Activated CD4-positive, CD25-positive, alpha-beta regulatory T cell treated with anti-CD3 and anti-CD28 coated beads, Interleukin-2, amount 50 U/mL, for 72 hours (primary cell): ENCODE measurements around the gene MFSD1.
"Not testable (repeated sequence)": the region's sequence is repeated elsewhere in the genome, so short reads cannot be mapped to it uniquely, and the experiment has no call there.

Experiments
- DNase-seq: peaks from one replicate; pipeline ENCODE4 v3.0.0; 2021

MFSD1 gene

DNA sequence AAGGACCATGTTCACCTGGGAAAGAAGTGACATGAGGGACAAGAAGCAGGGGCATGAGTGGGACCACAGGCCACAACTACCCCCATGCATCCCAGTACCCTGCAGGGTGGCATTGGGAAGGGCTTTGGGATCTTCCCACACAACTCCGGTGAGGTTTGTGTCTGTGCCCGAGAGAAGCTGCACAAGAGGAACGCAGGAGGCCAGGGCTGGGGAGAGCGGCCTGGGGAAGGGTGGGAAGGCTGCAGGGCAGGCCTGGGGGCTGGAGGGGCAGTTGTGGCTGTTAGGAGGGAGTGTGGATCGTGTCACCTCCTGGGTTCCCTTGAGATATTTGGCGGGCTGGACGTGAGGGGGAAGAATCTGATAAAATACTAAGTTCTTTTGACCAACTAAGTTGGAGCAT, 25.3 kb upstream of the MFSD1 start:
- no peak for DNase-seq

DNA sequence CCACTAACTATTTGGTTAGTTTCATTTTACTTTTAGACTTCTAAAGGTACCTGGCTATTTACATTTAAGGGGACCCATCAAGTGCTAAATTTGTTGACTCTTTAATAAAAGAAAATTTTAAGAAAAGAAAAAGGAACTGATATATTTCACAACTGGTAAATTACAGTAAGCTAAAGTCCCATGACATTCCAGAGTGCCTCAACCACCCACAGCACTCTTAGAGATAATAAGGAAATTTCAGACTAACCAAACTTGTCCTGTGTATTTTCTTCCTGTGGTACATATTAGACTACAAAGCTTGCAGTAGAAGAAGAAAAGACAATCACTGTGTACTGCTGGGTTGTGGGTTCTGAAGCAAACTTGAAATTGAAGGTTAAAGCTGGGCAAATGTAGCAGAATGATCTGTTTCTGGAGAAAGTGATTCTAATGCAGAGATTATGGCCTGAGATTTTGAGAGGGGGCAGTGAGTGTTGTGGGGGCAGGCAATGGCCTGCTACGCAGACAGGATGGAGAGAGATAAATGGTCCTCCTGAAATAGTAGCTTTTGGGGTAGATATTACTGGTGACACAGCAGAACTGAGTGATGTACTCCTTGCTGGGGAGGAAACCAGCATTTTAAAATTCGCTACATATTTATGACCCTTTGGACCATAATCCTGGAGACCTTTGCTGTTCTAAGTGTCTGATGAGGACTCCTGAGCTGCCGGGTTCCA, 24.5 kb upstream of the MFSD1 start:
- DNase-seq: no peak

DNA sequence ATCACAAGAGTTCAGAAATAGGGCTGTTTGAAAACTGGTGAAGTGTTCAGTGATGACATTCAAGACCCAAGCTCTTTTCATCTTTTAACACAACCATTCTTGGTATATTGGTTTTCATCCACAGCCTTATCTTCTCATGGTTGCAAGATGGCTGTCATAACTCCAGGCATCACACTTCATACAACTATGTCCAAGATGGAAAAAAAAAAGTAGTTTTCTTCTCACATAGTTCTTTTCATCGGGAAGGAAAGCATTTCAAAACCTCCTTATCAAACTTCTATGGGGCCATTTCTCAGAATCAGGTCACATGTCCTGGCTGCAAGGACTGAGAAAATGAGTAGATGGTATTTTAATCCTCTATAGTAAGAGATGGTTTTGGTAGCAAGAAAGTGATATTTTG, 21.1 kb upstream of the MFSD1 start:
- no peak for DNase-seq

DNA sequence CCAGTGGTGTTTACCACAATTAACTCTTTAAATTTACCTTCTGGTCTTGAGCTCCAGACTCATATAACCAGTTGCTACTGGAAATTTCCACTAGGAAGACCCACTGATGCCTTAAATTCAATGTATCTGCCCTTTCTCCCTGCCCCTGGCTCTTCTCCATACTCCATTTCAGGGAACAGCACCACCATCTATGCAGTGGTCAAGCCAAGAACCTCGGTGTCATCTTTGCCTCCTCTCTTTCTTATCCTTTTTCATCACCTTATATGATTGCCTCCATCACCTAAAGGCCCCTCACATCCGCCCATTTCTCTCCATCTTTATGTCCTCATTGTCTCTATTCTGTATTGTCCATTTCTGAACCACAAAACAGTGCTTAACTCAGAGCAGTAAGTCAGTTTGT, 20.7 kb upstream of the MFSD1 start:
- no peak for DNase-seq

DNA sequence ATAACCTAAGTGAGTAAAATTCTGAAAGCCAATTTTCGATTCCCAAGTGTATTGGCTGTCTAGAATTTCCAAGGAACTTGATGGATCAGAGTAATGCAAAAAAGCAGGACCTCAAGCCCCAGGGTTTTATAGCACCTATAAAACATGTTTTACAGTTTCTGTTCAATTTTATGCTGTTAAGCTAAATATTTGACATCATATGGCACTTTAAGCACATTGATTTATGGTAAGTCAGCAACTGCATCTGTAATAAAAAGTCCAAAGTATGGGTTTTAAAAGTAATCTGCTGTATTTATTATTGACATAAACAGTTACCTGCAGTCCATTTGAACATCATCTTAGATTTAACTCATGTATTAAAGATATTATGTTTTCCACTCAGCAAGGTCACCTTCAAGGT, 20.0 kb upstream of the MFSD1 start:
- DNase-seq: no peak

DNA sequence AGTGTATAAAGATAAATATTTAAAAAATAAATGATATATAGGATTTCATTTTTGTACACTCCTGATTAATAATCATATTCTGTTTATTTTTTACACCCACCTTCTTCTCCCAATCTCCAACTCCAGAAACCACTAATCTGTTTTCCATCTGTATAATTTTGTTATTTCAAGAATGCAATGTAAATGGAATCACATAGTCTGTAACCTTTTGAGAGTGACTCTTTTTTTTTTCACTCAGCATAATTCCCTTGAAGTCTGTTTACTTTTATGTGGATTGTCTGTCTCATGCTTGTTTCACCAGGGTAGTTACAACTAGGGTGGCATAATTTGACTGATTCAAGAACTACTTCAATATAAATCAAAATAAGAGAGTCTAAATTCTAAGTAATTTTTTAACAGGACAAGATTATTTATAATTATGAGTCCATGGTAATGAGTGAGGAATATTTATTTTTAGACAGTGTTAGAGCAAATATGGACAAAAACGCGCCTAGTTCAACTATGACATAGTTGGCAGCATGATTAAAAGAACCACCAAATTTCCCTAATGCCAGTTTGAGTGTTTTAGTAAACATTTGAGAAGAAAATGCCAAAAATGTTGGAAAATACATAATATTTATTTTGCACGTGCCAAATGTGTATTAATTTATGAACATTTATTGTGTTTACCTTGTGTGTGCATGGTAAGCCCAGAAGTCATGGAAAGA, 19.4 kb upstream of the MFSD1 start:
- DNase-seq: no peak

DNA sequence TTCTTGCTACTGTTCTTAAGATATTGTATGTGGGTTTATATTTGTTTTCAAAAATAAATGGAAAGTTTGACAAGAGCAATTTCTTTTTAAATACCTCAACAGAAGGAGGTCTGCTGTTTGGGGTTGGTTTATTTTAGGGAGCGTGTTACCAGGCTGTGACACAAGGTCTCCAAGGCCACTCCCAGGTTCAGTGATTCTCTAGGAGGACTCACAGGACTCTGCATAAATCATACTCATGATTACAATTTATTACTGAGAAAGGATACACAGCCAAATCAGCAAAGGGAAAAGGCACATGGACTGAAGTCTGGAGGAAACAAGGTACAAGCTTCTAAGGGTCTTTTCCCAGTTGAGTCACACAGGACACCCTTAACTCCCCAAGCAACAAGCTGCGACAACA, 18.8 kb upstream of the MFSD1 start:
- DNase-seq: no peak

DNA sequence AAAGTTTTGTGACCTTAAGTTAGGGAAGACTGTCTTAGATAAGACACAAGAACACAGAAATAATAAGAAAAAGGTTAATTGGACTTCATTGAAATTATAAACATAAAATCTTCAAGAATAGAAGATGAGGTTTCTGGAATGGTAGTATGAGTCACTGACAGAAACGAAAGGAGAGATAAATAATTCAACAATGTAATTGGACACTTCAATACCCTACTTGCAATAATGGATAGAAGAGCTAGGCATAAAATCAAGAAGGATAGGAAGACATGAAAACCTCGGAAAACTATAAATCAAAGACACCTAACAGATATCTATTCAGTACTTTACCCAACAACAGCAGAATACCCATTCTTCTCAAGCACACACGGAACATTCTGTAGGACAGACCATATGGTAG, 15.9 kb upstream of the MFSD1 start:
- DNase-seq: no peak

DNA sequence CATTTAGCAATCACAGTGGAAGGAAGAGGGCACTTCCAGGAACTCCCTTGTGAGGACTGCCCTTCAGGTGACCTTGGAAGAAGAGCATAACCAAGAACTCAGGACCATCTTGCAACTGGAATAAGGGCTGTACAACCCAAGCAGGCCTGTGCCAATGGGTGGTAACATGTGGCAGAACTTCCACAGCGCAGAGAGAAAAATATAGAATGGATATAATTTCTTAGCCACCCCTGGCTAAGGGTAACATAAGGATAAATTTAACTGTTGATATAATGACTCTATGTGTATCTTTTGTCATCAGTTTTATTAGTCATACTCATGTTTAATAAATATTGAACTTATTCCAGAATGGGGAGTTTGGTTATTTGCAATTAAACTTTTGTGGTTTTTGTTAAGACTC, 13.4 kb upstream of the MFSD1 start:
- no peak for DNase-seq

DNA sequence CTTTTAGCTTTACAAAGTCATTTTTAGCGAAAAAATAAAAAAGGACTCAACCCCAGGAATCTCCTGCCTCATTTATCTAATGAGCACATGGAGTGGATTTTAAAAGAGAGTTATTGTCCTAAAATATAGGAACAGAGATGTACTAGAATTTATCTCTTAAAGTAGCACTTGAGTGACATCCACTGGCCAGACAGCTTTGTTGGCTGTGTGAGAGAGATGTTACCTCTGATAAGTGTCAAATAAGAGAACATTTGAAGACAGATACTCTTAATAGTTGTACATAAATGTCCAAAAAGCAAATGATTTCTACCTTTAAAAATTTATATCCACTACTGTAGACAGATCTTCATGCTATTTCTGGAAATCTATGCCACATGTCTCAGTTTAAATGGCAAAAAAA, 12.3 kb upstream of the MFSD1 start:
- no peak for DNase-seq

DNA sequence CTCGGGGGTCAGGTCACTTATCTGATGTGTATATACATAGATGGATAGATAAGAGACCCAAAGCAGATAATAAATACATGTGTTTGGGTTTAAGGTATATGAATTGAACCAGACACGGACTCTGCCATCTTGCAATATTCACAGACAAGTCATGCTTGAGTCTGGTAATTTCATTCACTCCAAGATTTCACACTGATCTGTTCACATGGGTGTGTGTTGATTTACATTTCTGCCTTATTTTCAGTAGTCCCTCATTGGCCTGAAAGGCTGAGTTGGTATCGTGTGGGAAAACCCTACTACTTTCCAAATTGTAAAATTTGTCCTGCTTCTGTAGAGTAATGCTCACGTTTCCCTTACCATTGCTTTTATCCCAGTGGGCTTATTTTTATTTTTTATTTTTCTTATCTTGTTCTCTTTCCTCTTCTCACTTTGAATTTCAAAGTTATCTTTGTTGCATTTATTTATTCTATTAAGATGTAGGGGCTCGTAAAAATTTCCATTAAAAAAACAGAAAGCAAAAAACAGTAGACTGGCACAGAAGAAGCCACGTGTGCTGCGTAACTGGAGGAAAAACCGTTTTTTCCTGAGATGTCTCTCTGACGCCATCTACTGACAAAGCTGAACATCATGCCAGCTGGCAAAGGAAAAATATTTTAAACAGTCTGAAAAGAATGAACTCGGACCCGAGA, 10.8 kb upstream of the MFSD1 start:
- DNase-seq: no peak

DNA sequence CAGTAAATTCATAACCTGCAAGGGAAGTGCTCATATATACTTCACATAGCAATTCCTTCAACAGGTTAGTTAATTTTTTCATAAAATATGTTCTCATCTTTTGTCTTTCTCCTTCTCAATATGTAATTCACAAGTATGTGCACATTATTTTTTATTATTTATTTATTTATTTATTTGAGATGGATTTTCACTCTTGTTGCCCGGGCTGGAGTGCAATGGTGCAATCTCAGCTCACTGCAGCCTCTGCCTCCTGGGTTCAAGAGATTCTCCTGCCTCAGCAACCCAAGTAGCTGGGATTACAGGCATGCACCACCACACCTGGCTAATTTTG, 10.3 kb upstream of the MFSD1 start:
- not testable (repeated sequence) for DNase-seq

DNA sequence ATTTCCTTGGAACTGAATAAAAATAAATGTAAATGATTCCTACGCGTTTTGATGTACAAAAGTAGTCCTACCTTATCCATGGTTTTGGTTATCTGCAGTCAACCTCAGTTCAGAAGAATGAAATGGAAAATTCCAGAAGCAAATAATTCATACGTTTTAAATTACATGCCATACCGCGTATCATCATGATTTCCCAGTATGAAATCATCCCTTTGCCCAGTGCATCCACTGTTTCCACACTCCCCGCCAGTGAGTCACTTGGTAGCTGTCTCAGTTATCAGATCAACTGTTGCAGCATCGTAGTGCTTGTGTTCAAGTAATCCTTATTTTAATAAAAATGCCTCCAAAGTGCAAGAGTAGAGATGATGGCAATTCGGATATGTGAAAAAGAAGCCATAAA, 9.1 kb upstream of the MFSD1 start:
- no peak for DNase-seq

DNA sequence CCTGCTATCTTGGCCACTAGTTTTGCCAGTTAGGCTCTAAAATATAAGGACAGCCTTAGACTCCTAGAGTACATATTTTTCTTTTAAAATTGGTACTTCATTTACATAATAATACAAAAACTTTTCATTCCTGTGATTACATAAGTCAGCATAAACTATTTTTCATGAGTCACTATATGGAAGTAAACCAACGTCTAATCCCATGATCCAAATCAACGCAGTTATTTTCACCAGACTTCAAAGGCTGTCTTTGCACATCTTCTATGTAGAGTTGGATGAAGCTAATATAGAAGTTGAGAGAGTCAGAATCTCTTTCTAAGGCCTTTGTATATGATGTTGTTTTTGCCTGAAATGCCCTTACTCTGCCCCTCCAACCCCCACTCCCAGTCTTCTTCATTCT, 7.6 kb upstream of the MFSD1 start:
- DNase-seq: no peak

DNA sequence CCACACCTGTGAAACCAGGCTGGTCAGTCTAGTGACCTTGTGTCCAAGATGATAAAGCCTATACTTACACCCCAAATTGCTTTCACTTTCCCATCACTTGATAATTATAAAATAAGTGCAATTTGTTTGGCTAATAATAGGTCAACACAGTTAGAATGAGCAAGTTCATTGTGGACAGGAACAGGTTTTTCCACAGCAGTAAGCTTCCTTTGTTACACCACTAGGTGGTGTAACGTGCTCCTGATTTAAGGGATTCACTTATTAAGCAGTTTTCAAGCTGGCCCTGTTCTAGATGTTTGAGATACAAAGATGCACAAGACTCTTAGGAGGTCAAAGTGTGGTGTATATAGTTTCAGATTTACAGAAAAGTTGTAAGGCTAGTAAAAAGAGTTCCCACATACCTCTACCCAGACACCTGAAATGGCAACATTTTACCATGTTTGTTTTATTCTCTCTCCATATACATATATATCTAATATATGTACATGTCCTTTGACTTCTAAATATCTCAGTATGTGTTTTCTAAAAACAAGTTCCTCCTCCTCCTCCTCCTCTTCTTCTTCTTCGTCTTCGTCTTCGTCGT, 6.8 kb upstream of the MFSD1 start:
- DNase-seq: no peak

DNA sequence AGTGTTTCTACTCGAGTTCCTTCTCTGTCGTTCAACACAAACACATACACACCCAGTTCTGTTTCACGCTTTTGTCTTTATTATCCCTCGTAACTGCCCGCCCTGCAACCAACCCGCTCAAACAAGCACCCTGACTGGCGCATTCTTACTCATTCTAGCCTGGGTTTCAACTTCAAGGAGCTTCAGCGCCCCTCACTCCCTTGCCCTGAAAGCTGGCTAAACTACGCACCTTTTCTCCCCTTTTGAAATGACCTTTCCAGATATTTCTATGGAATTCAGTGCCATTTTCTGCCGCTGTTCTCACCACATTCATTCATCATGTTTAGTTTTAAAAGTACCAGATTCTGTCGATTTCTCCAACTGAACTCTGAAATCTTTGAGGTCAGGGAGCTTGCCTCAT, 653 bp upstream of the MFSD1 start:
- no peak for DNase-seq

DNA sequence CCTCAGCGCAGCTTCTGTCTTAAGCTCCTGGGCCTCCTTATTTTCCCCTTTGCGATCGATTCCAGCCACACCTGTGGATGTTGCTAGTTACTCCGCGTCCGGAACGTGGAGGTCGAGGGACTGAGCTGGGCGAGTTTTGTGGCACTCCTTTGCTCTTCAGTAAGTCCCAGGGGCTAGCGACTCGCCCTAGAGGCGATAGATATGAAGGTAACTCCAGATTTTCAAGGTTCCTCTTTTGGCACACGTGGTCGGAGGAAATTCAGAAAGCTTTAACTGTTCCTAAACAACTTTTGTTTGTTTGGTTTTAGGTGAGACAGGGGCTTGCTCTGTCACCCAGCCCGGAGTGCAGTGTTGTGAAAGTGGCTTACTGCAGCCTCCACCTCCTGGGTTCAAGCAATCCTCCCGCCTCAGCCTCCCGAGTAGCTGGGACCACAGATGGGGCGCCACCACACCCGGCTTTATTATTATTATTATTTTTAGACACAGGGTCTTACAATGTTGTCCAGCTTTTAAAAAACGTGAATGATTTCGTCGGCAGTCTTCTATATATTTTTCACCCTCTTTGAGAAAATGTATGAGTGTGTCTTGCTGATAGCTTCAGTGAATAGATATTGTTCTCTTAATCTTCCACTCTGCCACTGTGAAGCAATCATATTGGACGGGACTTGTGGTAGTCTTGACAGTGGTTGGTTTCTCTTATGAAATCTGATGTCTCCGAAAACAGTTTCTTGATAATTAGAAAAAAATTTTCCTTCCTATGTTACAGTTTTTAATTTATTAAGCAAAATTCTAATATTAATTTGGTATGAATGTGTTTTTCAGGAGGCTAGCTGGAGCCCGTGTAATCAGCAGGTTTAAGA, 785 bp downstream of the MFSD1 start:
- DNase-seq: no peak

DNA sequence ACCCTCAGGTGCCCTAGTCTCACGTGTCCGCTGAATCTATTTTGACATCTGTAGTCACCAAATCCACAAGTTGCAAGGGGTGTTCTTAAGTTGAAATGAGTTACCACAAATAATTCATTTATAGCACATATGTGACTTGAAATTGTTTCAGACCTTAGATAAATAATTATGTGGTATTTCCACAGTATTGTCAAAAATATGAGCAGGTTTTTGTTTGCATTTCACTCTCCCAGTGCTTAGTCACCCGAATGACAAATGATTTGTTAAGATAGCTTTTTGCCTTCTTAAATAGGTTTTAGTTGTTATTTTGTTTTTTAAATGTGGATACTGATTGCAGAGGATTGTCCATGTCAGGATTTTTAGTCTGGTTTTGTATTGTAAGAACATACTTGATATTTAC, 2.6 kb downstream of the MFSD1 start:
- no peak for DNase-seq

DNA sequence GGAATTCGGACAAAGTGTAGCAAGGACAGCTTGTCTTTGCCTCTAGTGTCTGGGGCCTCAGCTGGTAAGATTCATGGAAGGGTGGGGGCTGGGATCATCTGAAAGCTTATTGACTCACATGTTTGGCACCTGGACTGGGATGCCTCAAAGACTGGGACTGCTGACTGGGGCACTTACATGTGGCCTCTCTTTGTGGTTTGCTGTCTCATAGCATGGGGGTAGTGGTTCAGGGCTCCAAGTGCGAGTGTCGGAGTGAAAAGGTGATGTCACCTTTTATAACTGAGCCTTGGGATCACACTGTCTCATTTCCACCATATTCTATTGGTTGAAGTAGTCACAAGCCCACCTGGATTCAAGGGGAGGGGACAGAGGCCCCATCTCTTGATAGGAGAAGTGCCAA, 6.8 kb downstream of the MFSD1 start:
- DNase-seq: no peak

DNA sequence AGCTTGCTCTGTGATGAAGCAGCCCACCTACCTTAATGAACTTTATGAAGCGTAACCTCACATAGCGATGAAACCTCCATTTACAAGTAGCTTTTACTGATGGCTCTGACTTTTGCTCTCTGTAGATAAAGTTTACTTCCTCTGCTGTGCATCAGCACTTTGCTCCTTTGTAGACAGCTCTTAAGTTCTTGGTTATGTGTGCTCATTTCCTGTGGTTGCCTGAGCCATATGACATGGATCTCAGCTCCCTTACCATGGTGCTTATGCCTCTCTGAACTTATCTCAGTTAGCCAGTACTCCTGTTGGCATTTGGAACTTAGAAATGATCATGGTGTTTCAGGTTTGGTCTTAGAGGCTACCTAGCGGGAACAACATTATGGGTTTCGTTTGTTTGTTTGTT, 7.8 kb downstream of the MFSD1 start:
- no peak for DNase-seq

DNA sequence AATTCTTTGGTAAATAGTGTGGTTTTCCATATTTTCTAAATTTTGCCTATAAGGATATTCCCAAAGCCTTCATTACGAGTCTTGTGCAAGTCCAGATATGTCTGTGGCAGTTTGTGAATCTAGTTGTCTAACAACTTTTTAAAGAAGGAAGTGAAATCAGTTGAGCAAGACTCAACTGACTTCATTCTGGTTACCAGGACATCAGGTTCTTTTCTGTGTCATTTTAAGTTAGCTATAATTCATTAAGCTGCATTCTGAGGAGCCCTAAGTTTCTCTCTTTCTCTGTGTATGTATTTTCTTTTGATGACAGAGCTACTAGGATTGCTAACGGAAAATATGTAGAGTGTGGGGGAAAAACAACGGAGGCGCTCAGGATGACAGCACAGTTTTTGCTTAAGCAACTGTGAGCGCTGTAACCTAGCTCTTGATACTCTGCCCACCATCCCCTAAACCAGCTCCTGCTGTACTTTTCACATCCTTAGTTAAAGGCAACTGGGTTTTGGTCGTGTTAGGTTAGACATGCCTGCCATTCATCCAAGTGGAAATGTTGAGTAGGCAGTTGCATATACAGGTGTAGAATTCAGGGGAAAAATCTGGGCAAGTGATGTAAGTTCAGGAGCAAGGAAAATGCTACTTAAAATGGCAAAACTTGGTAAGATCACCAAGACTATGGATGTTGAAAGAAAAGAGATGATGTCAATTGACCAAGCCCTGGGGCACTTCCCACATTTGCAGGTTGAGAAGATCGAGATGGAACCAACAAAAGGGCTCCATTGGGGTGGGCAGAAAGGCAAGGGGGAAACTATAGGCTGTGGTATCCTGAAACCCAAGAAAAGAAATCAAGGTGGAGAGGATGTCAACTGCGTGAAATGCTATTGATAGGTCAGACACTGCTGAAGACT, 9.2 kb downstream of the MFSD1 start:
- no peak for DNase-seq

DNA sequence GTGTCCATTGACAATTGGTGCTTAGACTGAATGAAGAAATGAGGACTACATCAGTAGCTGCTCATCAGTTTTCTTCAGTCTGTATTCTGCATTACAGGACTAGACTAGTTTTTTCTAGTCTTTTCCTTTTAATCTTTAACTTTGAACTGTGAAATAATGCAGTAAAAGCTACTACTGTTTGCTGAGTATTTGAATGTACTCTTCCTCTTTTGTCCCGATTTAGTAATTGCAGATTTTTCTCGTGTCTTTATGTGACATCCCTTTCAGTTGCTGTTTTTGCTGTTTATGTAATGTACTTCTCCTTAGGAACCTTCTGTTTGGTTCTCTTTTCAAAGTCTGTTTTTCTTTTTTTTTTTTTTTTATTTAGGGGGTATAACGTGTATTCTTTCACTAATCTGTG, 17.4 kb downstream of the MFSD1 start:
- DNase-seq: no peak
